Kidney tubule cell (primary cell): ENCODE data around the gene RTP5.
"Not testable (repeated sequence)": the region's sequence is repeated elsewhere in the genome, so short reads cannot be mapped to it uniquely, and the experiment has no call there.

Experiments
- DNase-seq: peaks from one replicate; pipeline ENCODE4 v3.0.0-alpha.2; 2018; ENCODE audit warnings: low spot score

Gene RTP5

GRCh38 chr2:241869087-241869961 lies at the start of gene RTP5:
Gene RTP5 (plus strand): TSS chr2:241869729. CDS start chr2:241869757, 28 bp downstream.
- DNase-seq = no peak

- DNase-seq = not testable (repeated sequence)
Observed at GRCh38 chr2:241819947-241820624, 49.4 kb upstream of the RTP5 start.

- no peak for DNase-seq
Observed at GRCh38 chr2:241820625-241821384, 48.7 kb upstream of the RTP5 start.

- no peak for DNase-seq
Observed at GRCh38 chr2:241821460-241822263, 47.9 kb upstream of the RTP5 start.

- no peak for DNase-seq
Observed at GRCh38 chr2:241822264-241822623, 47.3 kb upstream of the RTP5 start.

- DNase-seq = not testable (repeated sequence)
Observed at GRCh38 chr2:241823531-241824437, 45.7 kb upstream of the RTP5 start.

GRCh38 chr2:241827394-241827793 lies 42.1 kb upstream of the RTP5 start:
- DNase-seq = no peak

- no peak for DNase-seq
Observed at GRCh38 chr2:241833101-241833663, 36.3 kb upstream of the RTP5 start.

GRCh38 chr2:241833756-241834526 lies 35.6 kb upstream of the RTP5 start:
- DNase-seq = not testable (repeated sequence)

- DNase-seq = no peak
Observed at GRCh38 chr2:241834527-241835210, 34.9 kb upstream of the RTP5 start.

- DNase-seq = no peak
Observed at GRCh38 chr2:241835611-241836010, 33.9 kb upstream of the RTP5 start.

- DNase-seq = no peak
Observed at GRCh38 chr2:241836292-241836691, 33.2 kb upstream of the RTP5 start.

GRCh38 chr2:241837197-241837965 lies 32.1 kb upstream of the RTP5 start:
- DNase-seq = no peak

GRCh38 chr2:241841181-241842066 lies 28.1 kb upstream of the RTP5 start:
- no peak for DNase-seq

GRCh38 chr2:241842067-241842415 lies 27.5 kb upstream of the RTP5 start:
- DNase-seq = no peak

GRCh38 chr2:241842620-241843211 lies 26.8 kb upstream of the RTP5 start:
- DNase-seq = no peak
